GM15510 (cell line): ENCODE measurements around the gene SORBS2.
A peak's percentile ranks its signal among the peaks of the same experiment; 100 is the strongest.

ENCODE experiments used
- POLR2A ChIP-seq: IDR thresholded peaks from 3 replicates; pipeline ENCODE4 v1.6.1; 2011; ENCODE audit warnings: borderline replicate concordance; ENCODE audit not compliant: insufficient read length; ENCODE audit errors: extremely low read depth

Gene SORBS2

GRCh38 chr4:185590982-185591381 lies 221.0 kb downstream of the SORBS2 start:
- TF ChIP-seq POLR2A = no peak

DNA sequence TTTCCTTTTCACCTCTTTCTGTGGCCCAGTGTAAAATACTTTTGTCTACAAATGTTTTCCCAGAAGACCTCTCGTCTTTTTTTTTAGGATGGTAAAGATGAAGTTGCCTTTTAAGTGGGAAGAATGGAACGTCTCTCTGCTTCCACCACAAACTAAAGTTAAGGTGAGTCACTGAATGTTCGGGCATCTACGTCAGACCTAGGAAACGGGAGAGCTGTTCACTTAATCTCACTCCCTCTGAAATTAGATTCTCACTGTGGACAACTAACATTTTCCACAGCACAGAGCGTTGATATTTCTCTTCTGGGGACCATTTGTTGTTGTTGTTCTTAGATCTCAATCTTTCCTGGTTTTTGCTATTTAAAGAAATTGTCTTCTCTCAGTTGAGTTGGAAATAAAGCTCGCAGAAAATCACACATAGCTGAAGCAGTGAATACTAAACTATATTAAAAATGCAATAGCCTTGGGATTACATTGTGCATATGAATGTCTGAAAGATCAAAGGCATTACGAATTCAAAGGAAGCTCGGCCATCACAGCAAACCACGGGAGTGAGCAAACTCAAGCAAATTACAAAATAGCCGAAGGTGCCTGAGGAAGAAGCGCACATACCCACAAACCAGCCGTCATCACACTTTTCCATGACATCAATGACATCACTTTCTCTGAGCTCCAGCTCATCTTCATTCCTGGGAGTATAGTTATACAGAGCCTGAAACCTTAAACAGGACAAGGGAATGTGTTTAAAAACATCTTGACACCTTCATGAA lies 222.7 kb downstream of the SORBS2 start:
- TF ChIP-seq POLR2A = no peak

- TF ChIP-seq POLR2A = peak; percentile 12
Observed at GRCh38 chr4:185587427-185588161, 224.4 kb downstream of the SORBS2 start.

- no peak for TF ChIP-seq POLR2A
Observed at GRCh38 chr4:185587030-185587426, 225.0 kb downstream of the SORBS2 start.

DNA sequence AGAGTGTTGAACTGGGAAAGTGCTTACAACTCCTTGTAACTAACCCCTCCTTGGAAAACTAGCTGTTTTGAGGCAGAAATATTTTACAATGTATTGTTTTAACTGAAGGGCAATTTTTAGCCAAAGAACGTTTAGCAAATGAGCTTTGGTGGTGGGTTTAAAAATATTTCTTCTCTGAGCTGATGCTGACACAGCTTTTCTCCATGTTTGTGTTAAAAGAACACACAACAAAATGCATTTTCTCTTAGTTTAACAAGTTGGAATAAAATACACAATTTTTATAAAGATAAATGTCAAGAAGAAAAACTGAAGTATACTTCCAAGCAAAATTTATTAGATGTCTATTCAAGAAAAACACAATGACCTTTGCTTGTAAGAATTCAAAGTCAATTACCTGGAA lies 226.8 kb downstream of the SORBS2 start:
- no peak for TF ChIP-seq POLR2A

DNA sequence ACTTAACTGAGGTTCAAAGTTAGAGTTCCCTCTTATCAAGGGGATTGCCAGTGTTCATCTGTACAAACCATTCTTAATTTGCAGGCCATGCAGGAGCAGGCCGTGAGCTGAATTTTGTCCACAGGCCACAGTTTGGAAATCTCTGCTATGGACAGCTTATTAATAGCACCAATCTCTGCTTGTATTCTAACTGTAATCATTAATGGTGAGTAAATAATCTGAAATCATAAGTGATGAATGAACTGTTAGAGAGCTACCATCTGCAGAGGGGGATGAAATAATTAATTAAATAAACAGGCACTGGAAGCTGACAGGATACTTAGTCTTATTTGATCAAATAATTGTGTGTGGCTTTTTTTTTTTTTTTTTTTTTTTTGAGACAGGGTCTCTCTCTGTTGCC lies 228.2 kb downstream of the SORBS2 start:
- no peak for TF ChIP-seq POLR2A

- no peak for TF ChIP-seq POLR2A
Observed at GRCh38 chr4:185582651-185583400, 229.2 kb downstream of the SORBS2 start.

GRCh38 chr4:185580699-185581098 lies 231.3 kb downstream of the SORBS2 start:
- TF ChIP-seq POLR2A = no peak

- TF ChIP-seq POLR2A = no peak
Observed at GRCh38 chr4:185578284-185578683, 233.7 kb downstream of the SORBS2 start.

- TF ChIP-seq POLR2A = no peak
Observed at GRCh38 chr4:185576962-185577950, 234.7 kb downstream of the SORBS2 start.

- no peak for TF ChIP-seq POLR2A
Observed at GRCh38 chr4:185576314-185576961, 235.6 kb downstream of the SORBS2 start.

GRCh38 chr4:185573651-185574199 lies 238.3 kb downstream of the SORBS2 start:
- TF ChIP-seq POLR2A = no peak

GRCh38 chr4:185570727-185571126 lies 241.3 kb downstream of the SORBS2 start:
- no peak for TF ChIP-seq POLR2A
